ENCODE measurements around the gene BPI.
"Not testable (repeated sequence)": the region's sequence is repeated elsewhere in the genome, so short reads cannot be mapped to it uniquely, and the experiment has no call there.

Gene BPI

GRCh38 chr20:38302786-38303185, 1.2 kb upstream of the BPI start:
- peak in 3 of 51 donors; percentile 8 to 13 (median 12) for DNase-seq

- peak in 18 of 51 donors; percentile 2 to 51 (median 20) for DNase-seq
Observed at GRCh38 chr20:38304845-38305447, 990 bp downstream of the BPI start.

- no peak for DNase-seq
Observed at GRCh38 chr20:38305541-38305940, 1.6 kb downstream of the BPI start.

- no peak for DNase-seq
Observed at GRCh38 chr20:38306379-38306778, 2.4 kb downstream of the BPI start.

- DNase-seq = no peak
Observed at GRCh38 chr20:38307371-38308046, 3.6 kb downstream of the BPI start.

GRCh38 chr20:38308047-38308438, 4.1 kb downstream of the BPI start:
- DNase-seq = no peak

- no peak for DNase-seq
Observed at GRCh38 chr20:38308447-38308846, 4.5 kb downstream of the BPI start.

- DNase-seq = no peak
Observed at GRCh38 chr20:38311091-38311490, 7.1 kb downstream of the BPI start.

- no peak for DNase-seq
Observed at GRCh38 chr20:38311491-38311890, 7.5 kb downstream of the BPI start.

- DNase-seq = no peak
Observed at GRCh38 chr20:38313676-38314075, 9.7 kb downstream of the BPI start.

GRCh38 chr20:38314350-38314749, 10.4 kb downstream of the BPI start:
- not testable (repeated sequence) for DNase-seq

- DNase-seq = peak in 19 of 51 donors; percentile 4 to 47 (median 21)
Observed at GRCh38 chr20:38315290-38315966, 11.5 kb downstream of the BPI start.

GRCh38 chr20:38316341-38316740, 12.4 kb downstream of the BPI start:
- no peak for DNase-seq

- no peak for DNase-seq
Observed at GRCh38 chr20:38317422-38317821, 13.5 kb downstream of the BPI start.

GRCh38 chr20:38320221-38320620, 16.3 kb downstream of the BPI start:
- no peak for DNase-seq

GRCh38 chr20:38321959-38322598, 18.1 kb downstream of the BPI start:
- DNase-seq = peak in 32 of 51 donors; percentile 6 to 75 (median 32)

- DNase-seq = no peak
Observed at GRCh38 chr20:38324159-38324558, 20.2 kb downstream of the BPI start.

- DNase-seq = no peak
Observed at GRCh38 chr20:38325167-38325566, 21.2 kb downstream of the BPI start.

GRCh38 chr20:38325905-38326304, 21.9 kb downstream of the BPI start:
- DNase-seq = no peak

GRCh38 chr20:38326309-38326708, 22.4 kb downstream of the BPI start:
- no peak for DNase-seq

GRCh38 chr20:38330638-38331037, 26.7 kb downstream of the BPI start:
- no peak for DNase-seq

GRCh38 chr20:38331245-38331644, 27.3 kb downstream of the BPI start:
- no peak for DNase-seq

Data from hypothalamus (tissue), 51 donors.